HepG2 (cell line): Measurements from ENCODE around the gene CYP2W1. TPM values are rescaled to one million over a fixed set of nuclear protein-coding genes. Genes with fewer than 3 reads are reported as not detected.

Experiments
- ATAC-seq: fragments of 200-7000 bp; cut with Tn5 transposase; 3 replicates; pipeline ENCODE4 v1.9.1; 2020; ENCODE audit warnings: mild to moderate bottlenecking, moderate library complexity
- BruUV-seq: library from RNA; stranded (reverse); fragments of 400-500 nt; replicated peaks from 2 replicates; lab custom pipeline; 2021; lab: Mats Ljungman, UMichigan
- CTCF ChIA-PET: fragments of 300-600 bp; formaldehyde crosslinking; extraction: SDS; loops from one replicate; lab custom pipeline; 2021; ENCODE audit warnings: low total read pairs, inconsistent platforms, low intra/inter-chr PET ratio; lab: Yijun Ruan, JAX
- POLR2A ChIA-PET: fragments of 350-600 bp; sonication (Branson Sonifier 250); formaldehyde crosslinking; loops from one replicate; lab custom pipeline; 2020; ENCODE audit warnings: antibody characterized with exemption, inconsistent platforms; lab: Yijun Ruan, JAX
- DNase-seq: peaks from one replicate; pipeline ENCODE4 v3.0.0-alpha.2; 2015; ENCODE audit warnings: low spot score
- FAIRE-seq: peaks from 3 replicates; lab custom pipeline; 2011; peaks lifted over from hg19 to GRCh38; lab: Jason Lieb, UNC
- H2AFZ ChIP-seq: one replicate; pipeline ENCODE4 v1.6.1; 2011; ENCODE audit warnings: low read length, inconsistent platforms
- H3K27ac ChIP-seq: fragments of 300-600 bp; 3 replicates; pipeline ENCODE4 v1.8.0; 2011; ENCODE audit warnings: mixed run types, mild to moderate bottlenecking, mixed read lengths, low read length, inconsistent platforms; ENCODE audit not compliant: insufficient read depth; ENCODE audit errors: extremely low read length
- H3K27me3 ChIP-seq, 2 experiments: fragments of 200-600 bp in 1 of 2; 2 replicates in 1 of 2; 3 replicates in 1 of 2; pipeline versions ENCODE4 v1.6.0 to v1.8.0; 2011; ENCODE audit warnings: low read length in 2 of 2, mild to moderate bottlenecking in 2 of 2, moderate library complexity in 2 of 2, inconsistent platforms in 1 of 2; ENCODE audit not compliant: insufficient read depth in 2 of 2, control insufficient read depth in 1 of 2
- H3K36me3 ChIP-seq, 2 experiments: fragments of 200-600 bp in 1 of 2; replicated peaks in 1 of 2; 2 replicates in 1 of 2; 3 replicates in 1 of 2; pipeline versions ENCODE4 v1.5.1 to v1.8.0; 2011; ENCODE audit warnings: low read length in 2 of 2, inconsistent platforms in 1 of 2; ENCODE audit not compliant: insufficient read depth in 2 of 2, control insufficient read depth in 1 of 2
- H3K4me1 ChIP-seq: 2 replicates; pipeline ENCODE4 v1.5.1; 2012; ENCODE audit warnings: low read length, inconsistent platforms; ENCODE audit not compliant: insufficient read depth
- H3K4me2 ChIP-seq: 2 replicates; pipeline ENCODE4 v1.6.0; 2011; ENCODE audit warnings: low read depth, low read length, inconsistent platforms
- H3K4me3 ChIP-seq, 3 experiments: fragments of 200-600 bp in 1 of 3; sonication (generic), shearing (Covaris generic) in 1 of 3; replicated peaks in 1 of 3; 2 replicates each; pipeline ENCODE4 v1.5.1; 2011 to 2016; ENCODE audit warnings: low read length in 3 of 3, inconsistent platforms in 2 of 3, low read depth in 2 of 3, mild to moderate bottlenecking in 2 of 3, control low read depth in 1 of 3, mixed read lengths in 1 of 3; ENCODE audit not compliant: insufficient read depth in 1 of 3
- H3K79me2 ChIP-seq: one replicate; pipeline ENCODE4 v1.6.1; 2011; ENCODE audit warnings: low read length, inconsistent platforms; ENCODE audit not compliant: insufficient read depth
- H3K9ac ChIP-seq: 2 replicates; pipeline ENCODE4 v1.6.0; 2011; ENCODE audit warnings: mild to moderate bottlenecking, low read depth, low read length, inconsistent platforms; ENCODE audit not compliant: insufficient read depth
- H3K9me3 ChIP-seq: 2 replicates; pipeline ENCODE4 v1.5.1; 2012; ENCODE audit warnings: mild to moderate bottlenecking, low read length
- H4K20me1 ChIP-seq: 2 replicates; pipeline ENCODE4 v1.6.0; 2011; ENCODE audit warnings: inconsistent platforms, mild to moderate bottlenecking, low read length, moderate library complexity; ENCODE audit not compliant: insufficient read depth
- AGO1 ChIP-seq: fragments of 200-400 bp; formaldehyde crosslinking; IDR thresholded peaks from 2 replicates; pipeline ENCODE4 v1.6.1; 2017; ENCODE audit warnings: mild to moderate bottlenecking, low read depth, low read length, moderate library complexity; ENCODE audit not compliant: poor library complexity, severe bottlenecking
- FOXA1 ChIP-seq, 2 experiments: fragments of 450-650 bp in 1 of 2; sonication (generic) in 1 of 2; formaldehyde crosslinking in 1 of 2; IDR thresholded peaks; 2 replicates each; pipeline versions ENCODE4 v1.4.0 to v1.6.1; 2016 to 2020; ENCODE audit warnings: missing genetic modification reagents in 1 of 2
- FOXK2 ChIP-seq: fragments of 450-650 bp; IDR thresholded peaks from 2 replicates; pipeline ENCODE4 v1.6.1; 2016
- KAT8 ChIP-seq: IDR thresholded peaks from 2 replicates; pipeline ENCODE4 v1.6.1; 2016; ENCODE audit warnings: missing genetic modification reagents, missing compliant biosample characterization
- MED1 ChIP-seq: sonication (generic); formaldehyde crosslinking; IDR thresholded peaks from 2 replicates; pipeline ENCODE4 v1.4.0; 2020; ENCODE audit warnings: missing genetic modification reagents
- MZF1 ChIP-seq: sonication (generic); formaldehyde crosslinking; IDR thresholded peaks from 2 replicates; pipeline ENCODE4 v1.8.1; 2023; ENCODE audit warnings: mild to moderate bottlenecking, missing genetic modification reagents, borderline replicate concordance
- NR2F2 ChIP-seq: IDR thresholded peaks from 2 replicates; pipeline ENCODE4 v1.6.1; 2012; ENCODE audit warnings: low read depth, inconsistent platforms, borderline replicate concordance
- NR2F6 ChIP-seq, 2 experiments: IDR thresholded peaks; 2 replicates each; pipeline ENCODE4 v1.6.1; 2016; ENCODE audit warnings: antibody characterized with exemption in 1 of 2, mild to moderate bottlenecking in 1 of 2
- PITX1 ChIP-seq: sonication (generic); formaldehyde crosslinking; IDR thresholded peaks from 2 replicates; pipeline ENCODE4 v1.5.1; 2020; ENCODE audit warnings: mild to moderate bottlenecking, missing genetic modification reagents
- POLR2AphosphoS5 ChIP-seq: IDR thresholded peaks from 2 replicates; pipeline ENCODE4 v1.6.1; 2012; ENCODE audit warnings: low read depth, low read length
- POLR2G ChIP-seq: fragments of 200-400 bp; formaldehyde crosslinking; IDR thresholded peaks from 2 replicates; pipeline ENCODE4 v1.6.1; 2018; ENCODE audit warnings: mild to moderate bottlenecking, low read depth, low read length, moderate library complexity
- SP5 ChIP-seq: IDR thresholded peaks from 2 replicates; pipeline ENCODE4 v1.6.1; 2016; ENCODE audit warnings: low read depth, borderline replicate concordance
- SSRP1 ChIP-seq: IDR thresholded peaks from 2 replicates; pipeline ENCODE4 v1.6.1; 2016; ENCODE audit warnings: control low read depth
- ZC3H13 ChIP-seq: sonication (generic); formaldehyde crosslinking; IDR thresholded peaks from 2 replicates; pipeline ENCODE4 v1.8.1; 2023; ENCODE audit warnings: mild to moderate bottlenecking, missing genetic modification reagents, moderate library complexity
- ZFP36L2 ChIP-seq: sonication (generic); formaldehyde crosslinking; IDR thresholded peaks from 2 replicates; pipeline ENCODE4 v1.4.0; 2020; ENCODE audit warnings: missing genetic modification reagents
- ZNF558 ChIP-seq: sonication (generic); formaldehyde crosslinking; IDR thresholded peaks from 2 replicates; pipeline ENCODE4 v1.9.0; 2022; ENCODE audit warnings: mild to moderate bottlenecking, missing genetic modification reagents, borderline replicate concordance
- ZNF577 ChIP-seq: sonication (generic); formaldehyde crosslinking; IDR thresholded peaks from 2 replicates; pipeline ENCODE4 v1.4.0; 2020; ENCODE audit warnings: mild to moderate bottlenecking, low read depth, missing genetic modification reagents, borderline replicate concordance
- WGBS: methylation state at CpG from one replicate; pipeline ENCODE4 v1.1.6; 2017; ENCODE audit warnings: low lambda C conversion rate; 5-methylcytosine and 5-hydroxymethylcytosine counted together
- in situ Hi-C: cut with HindIII; loops from 2 replicates; pipeline ENCODE4 v1.10.0; 2017; ENCODE audit warnings: low pct_unique_long_range_greater_than_20kb; ENCODE audit not compliant: extremely low pct_ligation_motif_present
- intact Hi-C: fragments of 100-400 bp; cut with micrococcal nuclease; formaldehyde crosslinking; loops from one replicate; pipeline ENCODE4 v1.10.0; 2022; ENCODE audit not compliant: unreplicated experiment
- polyA plus RNA-seq, 8 experiments: library from polyadenylated mRNA; depleted of rRNA in 3 of 8; stranded (reverse) in 7 of 8; unstranded in 1 of 8; fragments of >200 nt; fragmentation: Illumina TruSeq in 4 of 8; extraction: Trizol in 4 of 8; gene quantifications; 2 replicates each; pipeline versions ENCODE4 v1.2.1 to v1.2.3, GENCODE V29; 2011 to 2016; ENCODE audit warnings: low read depth in 4 of 8, missing spikeins in 1 of 8, mixed read lengths in 1 of 8; ENCODE audit not compliant: insufficient read depth in 1 of 8
- total RNA-seq, 5 experiments: library from RNA; depleted of rRNA; stranded (reverse); fragments of >200 nt; fragmentation: Illumina TruSeq; extraction: Trizol; gene quantifications; 2 replicates each; pipeline ENCODE4 v1.2.3, GENCODE V29; 2016; ENCODE audit warnings: low read depth in 1 of 5
- TF ChIP-seq, protein P1 (sequence below): sonication (generic); formaldehyde crosslinking; IDR thresholded peaks from 2 replicates; pipeline ENCODE4 v1.5.0; 2020; ENCODE audit warnings: missing genetic modification reagents
- TF ChIP-seq, protein P2 (sequence below): sonication (generic); formaldehyde crosslinking; IDR thresholded peaks from 2 replicates; pipeline ENCODE4 v1.5.1; 2020; ENCODE audit warnings: mild to moderate bottlenecking, moderate library complexity, missing genetic modification reagents
- TF ChIP-seq, protein P3 (sequence below): IDR thresholded peaks from 2 replicates; pipeline ENCODE4 v1.6.1; 2012; ENCODE audit warnings: inconsistent platforms

Gene CYP2W1
- total and polyA plus RNA-seq, 2 of the 13 experiments (the other 11 are each of a cell fraction or from before 2014, with no cell fraction given) = 19.5 to 31.7 TPM

DNA sequence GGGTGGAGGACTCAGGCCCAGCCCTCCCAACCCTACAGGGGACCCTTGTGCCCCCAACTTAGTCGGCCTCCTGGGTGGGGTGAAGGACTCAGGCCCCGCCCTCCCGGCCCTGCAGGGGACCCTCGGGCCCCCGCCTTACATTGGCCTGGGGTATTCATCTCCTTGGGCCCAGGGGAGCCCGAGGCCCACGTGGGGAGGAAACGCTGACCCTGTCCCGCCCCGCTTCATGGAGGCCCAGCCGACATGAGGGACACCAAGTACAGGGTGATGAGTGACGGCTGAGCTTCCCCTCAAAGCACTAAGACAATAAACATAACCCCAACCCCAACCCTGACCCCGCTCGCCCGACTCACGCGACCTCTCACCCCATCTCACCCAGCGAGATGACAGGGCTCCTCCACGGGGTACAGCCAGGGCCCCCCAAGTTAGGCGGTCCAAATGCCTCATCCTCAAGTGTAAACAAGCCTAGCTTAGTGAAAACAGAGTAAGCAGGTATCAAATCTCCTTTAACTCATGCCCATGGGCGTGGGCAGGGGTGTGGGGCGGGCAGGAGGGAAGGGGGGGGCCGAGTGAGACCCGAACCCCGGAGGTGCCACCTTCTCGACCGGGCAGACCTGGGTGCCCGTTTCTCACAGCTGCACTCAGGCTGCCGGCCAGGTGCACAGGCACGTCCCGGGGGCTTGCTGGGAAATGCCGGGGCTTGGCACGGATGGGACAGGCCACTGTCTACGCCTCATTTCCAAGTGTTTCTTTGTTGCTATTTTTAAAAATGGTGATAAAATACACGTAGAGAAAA lies 8.2 kb downstream of the CYP2W1 start:
- FAIRE-seq = no peak
- H3K4me3 ChIP-seq = peak overlapping the region; percentile 54 to 74 (median 61); a peak in 5 of 6 replicates
- ATAC-seq = peak; percentile 0; the same call in 1 of the 3 replicates
- H3K79me2 ChIP-seq = no peaks in the 10 kb centered on the region
- no peak for DNase-seq
- H3K36me3 ChIP-seq = peaks cover 4% of the 10 kb centered on the region in 2 experiments; a peak in 2 of 5 replicates
- ChIA-PET POLR2A (interaction anchor here (0.7 to 5.2 kb wide), 8 partner anchors 9 to 180 kb away, joined by 3 to 292 read pairs (median 20); partner anchors contain the start of genes COX19 and CYP2W1), CTCF (no interaction called here)
- 20% methylated on average over 1 of the region's 35 CpGs for WGBS
- H2AFZ ChIP-seq = no peak overlapping the region
- peak overlapping the region; percentile 82 for H3K4me2 ChIP-seq
- in situ Hi-C loops = loop anchor here (5.0 kb wide), 1 partner anchor 76 kb away; no protein-coding TSS in a partner anchor
- peaks cover 43% of the 10 kb centered on the region for H3K4me1 ChIP-seq
- no TSS peak for BruUV-seq
- H3K27ac ChIP-seq = peak overlapping the region; percentile 91
- no peaks in the 10 kb centered on the region for H3K9me3 ChIP-seq
- intact Hi-C loops = loop anchor here (5.0 kb wide), 1 partner anchor 56 kb away; no protein-coding TSS in a partner anchor
- no peaks in the 10 kb centered on the region for H3K27me3 ChIP-seq
- H4K20me1 ChIP-seq = no peaks in the 10 kb centered on the region
- H3K9ac ChIP-seq = peak overlapping the region; percentile 71
- TF ChIP-seq ZNF558 (CRISPR knock-in tag) = peak; percentile 54; the same call in 1 of the 2 replicates
- no peak for TF ChIP-seq MZF1 (CRISPR knock-in tag)
- TF ChIP-seq ZFP36L2 (CRISPR knock-in tag) = no peak
- TF ChIP-seq ZC3H13 (CRISPR knock-in tag) = peak; percentile 49; the same call in 1 of the 2 replicates
- peak; percentile 42; the same call in 1 of the 2 replicates for TF ChIP-seq PITX1 (CRISPR knock-in tag)
- 0 out of 2 replicates have a peak, but pooled peaks have one; percentile 62 for TF ChIP-seq NR2F2
- TF ChIP-seq NR2F6 (IDR thresholded peaks at IDR 0.05) = peak; percentile 78
- peak; percentile 68 for TF ChIP-seq NR2F6 (CRISPR knock-in tag; IDR thresholded peaks at IDR 0.05)
- TF ChIP-seq ZNF577 = no peak
- TF ChIP-seq POLR2G = peak; percentile 3
- TF ChIP-seq FOXA1 (IDR thresholded peaks at IDR 0.05) = no peak
- TF ChIP-seq FOXA1 (CRISPR knock-in tag; IDR thresholded peaks at IDR 0.05) = peak; percentile 31; the same call in 1 of the 2 replicates
- TF ChIP-seq, protein P1, sequence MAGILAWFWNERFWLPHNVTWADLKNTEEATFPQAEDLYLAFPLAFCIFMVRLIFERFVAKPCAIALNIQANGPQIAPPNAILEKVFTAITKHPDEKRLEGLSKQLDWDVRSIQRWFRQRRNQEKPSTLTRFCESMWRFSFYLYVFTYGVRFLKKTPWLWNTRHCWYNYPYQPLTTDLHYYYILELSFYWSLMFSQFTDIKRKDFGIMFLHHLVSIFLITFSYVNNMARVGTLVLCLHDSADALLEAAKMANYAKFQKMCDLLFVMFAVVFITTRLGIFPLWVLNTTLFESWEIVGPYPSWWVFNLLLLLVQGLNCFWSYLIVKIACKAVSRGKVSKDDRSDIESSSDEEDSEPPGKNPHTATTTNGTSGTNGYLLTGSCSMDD (CRISPR knock-in tag) = no peak
- TF ChIP-seq, protein P2, sequence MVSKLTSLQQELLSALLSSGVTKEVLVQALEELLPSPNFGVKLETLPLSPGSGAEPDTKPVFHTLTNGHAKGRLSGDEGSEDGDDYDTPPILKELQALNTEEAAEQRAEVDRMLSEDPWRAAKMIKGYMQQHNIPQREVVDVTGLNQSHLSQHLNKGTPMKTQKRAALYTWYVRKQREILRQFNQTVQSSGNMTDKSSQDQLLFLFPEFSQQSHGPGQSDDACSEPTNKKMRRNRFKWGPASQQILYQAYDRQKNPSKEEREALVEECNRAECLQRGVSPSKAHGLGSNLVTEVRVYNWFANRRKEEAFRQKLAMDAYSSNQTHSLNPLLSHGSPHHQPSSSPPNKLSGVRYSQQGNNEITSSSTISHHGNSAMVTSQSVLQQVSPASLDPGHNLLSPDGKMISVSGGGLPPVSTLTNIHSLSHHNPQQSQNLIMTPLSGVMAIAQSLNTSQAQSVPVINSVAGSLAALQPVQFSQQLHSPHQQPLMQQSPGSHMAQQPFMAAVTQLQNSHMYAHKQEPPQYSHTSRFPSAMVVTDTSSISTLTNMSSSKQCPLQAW (CRISPR knock-in tag) = peak; percentile 48; the same call in 1 of the 2 replicates
- TF ChIP-seq KAT8 (CRISPR knock-in tag) = peak; percentile 21; the same call in 1 of the 2 replicates
- TF ChIP-seq SP5 (CRISPR knock-in tag) = 0 out of 2 replicates have a peak, but pooled peaks have one; percentile 6
- TF ChIP-seq MED1 (CRISPR knock-in tag) = peak; percentile 14; the same call in 1 of the 2 replicates
- TF ChIP-seq, protein P3, sequence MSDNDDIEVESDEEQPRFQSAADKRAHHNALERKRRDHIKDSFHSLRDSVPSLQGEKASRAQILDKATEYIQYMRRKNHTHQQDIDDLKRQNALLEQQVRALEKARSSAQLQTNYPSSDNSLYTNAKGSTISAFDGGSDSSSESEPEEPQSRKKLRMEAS = peak; percentile 43; the same call in 1 of the 2 replicates
- no peak for TF ChIP-seq FOXK2
- peak; percentile 74 for TF ChIP-seq AGO1
- TF ChIP-seq SSRP1 (CRISPR knock-in tag) = 0 out of 2 replicates have a peak, but pooled peaks have one; percentile 40
- peak; percentile 3; the same call in 1 of the 2 replicates for TF ChIP-seq POLR2AphosphoS5
